Measurements from ENCODE around the gene TTC7B. TPM values are rescaled to one million over a fixed set of nuclear protein-coding genes. Genes with fewer than 3 reads are reported as not detected.

The TTC7B gene
- total RNA-seq, 2 experiments from 2014 or later, result 1.2 to 1.3 TPM

GRCh38 chr14:90783344-90783743, 32.9 kb downstream of the TTC7B start:
- Mint-ChIP-seq H3K27ac (no peak overlapping the region), H3K4me3 (no peak overlapping the region), H3K36me3 (ENCODE audit: low read depth) (no peaks in the 10 kb centered on the region), H3K9me3 (no peaks in the 10 kb centered on the region), H3K4me1 (ENCODE audit: low read depth) (no peaks in the 10 kb centered on the region), H3K27me3 (no peaks in the 10 kb centered on the region)
- H3K36me3 ChIP-seq (ENCODE audit: insufficient read depth, low read length), result no peaks in the 10 kb centered on the region
- no peak overlapping the region for H3K27ac ChIP-seq (ENCODE audit: low read depth in 1 of 2, low read length in 2 of 2)
- CTCF ChIA-PET, result no interaction called here
- intact Hi-C loops (cut with DNase I, micrococcal nuclease), result no loop called here
- POLR2A ChIA-PET, result no interaction called here
- DNase-seq (no peak), ATAC-seq (ENCODE audit: poor library complexity) (no peak)
- H3K27me3 ChIP-seq (ENCODE audit: control insufficient read depth in 1 of 2, insufficient read depth in 2 of 2, low read length in 2 of 2), result no peaks in the 10 kb centered on the region
- H3K4me3 ChIP-seq (ENCODE audit: low read length), result no peak overlapping the region
- no peaks in the 10 kb centered on the region for H3K9me3 ChIP-seq (ENCODE audit: control insufficient read depth in 1 of 2, insufficient read depth in 1 of 2, low read length in 2 of 2)
- H3K4me1 ChIP-seq (ENCODE audit: insufficient read depth, low read length), result no peaks in the 10 kb centered on the region
- no peak for TF ChIP-seq CTCF (IDR thresholded peaks at IDR 0.05)

- no peaks in the 10 kb centered on the region for H3K27me3 Mint-ChIP-seq
- POLR2A ChIA-PET, result no interaction called here
- H3K9me3 Mint-ChIP-seq, result no peaks in the 10 kb centered on the region
- no peak overlapping the region for H3K27ac ChIP-seq (ENCODE audit: low read depth in 1 of 2, low read length in 2 of 2)
- no peaks in the 10 kb centered on the region for H3K27me3 ChIP-seq (ENCODE audit: control insufficient read depth in 1 of 2, insufficient read depth in 2 of 2, low read length in 2 of 2)
- H3K36me3 Mint-ChIP-seq (ENCODE audit: low read depth), result no peaks in the 10 kb centered on the region
- DNase-seq (no peak), ATAC-seq (ENCODE audit: poor library complexity) (no peak)
- H3K27ac Mint-ChIP-seq, result no peak overlapping the region
- no peaks in the 10 kb centered on the region for H3K36me3 ChIP-seq (ENCODE audit: insufficient read depth, low read length)
- no peak overlapping the region for H3K4me3 ChIP-seq (ENCODE audit: low read length)
- no peak overlapping the region for H3K4me3 Mint-ChIP-seq
- no peaks in the 10 kb centered on the region for H3K9me3 ChIP-seq (ENCODE audit: control insufficient read depth in 1 of 2, insufficient read depth in 1 of 2, low read length in 2 of 2)
- intact Hi-C loops (cut with DNase I, micrococcal nuclease), result no loop called here
- H3K4me1 Mint-ChIP-seq (ENCODE audit: low read depth), result no peaks in the 10 kb centered on the region
- CTCF ChIA-PET, result no interaction called here
- no peak for TF ChIP-seq CTCF (IDR thresholded peaks at IDR 0.05)
- H3K4me1 ChIP-seq (ENCODE audit: insufficient read depth, low read length), result no peaks in the 10 kb centered on the region
Observed at GRCh38 chr14:90782892-90783291, 33.3 kb downstream of the TTC7B start.

- Histone ChIP-seq H3K27ac (ENCODE audit: low read depth in 1 of 2, low read length in 2 of 2) (no peak overlapping the region), H3K9me3 (ENCODE audit: control insufficient read depth in 1 of 2, insufficient read depth in 1 of 2, low read length in 2 of 2) (no peaks in the 10 kb centered on the region), H3K4me3 (ENCODE audit: low read length) (no peak overlapping the region), H3K36me3 (ENCODE audit: insufficient read depth, low read length) (no peaks in the 10 kb centered on the region), H3K4me1 (ENCODE audit: insufficient read depth, low read length) (no peaks in the 10 kb centered on the region), H3K27me3 (ENCODE audit: control insufficient read depth in 1 of 2, insufficient read depth in 2 of 2, low read length in 2 of 2) (no peaks in the 10 kb centered on the region)
- no peak for DNase-seq
- H3K27me3 Mint-ChIP-seq, result no peaks in the 10 kb centered on the region
- intact Hi-C loops (cut with DNase I, micrococcal nuclease), result no loop called here
- H3K9me3 Mint-ChIP-seq, result no peaks in the 10 kb centered on the region
- no peak for ATAC-seq (ENCODE audit: poor library complexity)
- no peaks in the 10 kb centered on the region for H3K36me3 Mint-ChIP-seq (ENCODE audit: low read depth)
- H3K27ac Mint-ChIP-seq, result no peak overlapping the region
- no peaks in the 10 kb centered on the region for H3K4me1 Mint-ChIP-seq (ENCODE audit: low read depth)
- H3K4me3 Mint-ChIP-seq, result no peak overlapping the region
- POLR2A ChIA-PET, result no interaction called here
- TF ChIP-seq CTCF (IDR thresholded peaks at IDR 0.05), result no peak
- CTCF ChIA-PET, result no interaction called here
Observed at GRCh38 chr14:90781876-90782275, 34.4 kb downstream of the TTC7B start.

All from CD4-positive, alpha-beta T cell (primary cell).